Esophagus muscularis mucosa (tissue), 3 donors: Measurements from ENCODE around the gene ZNF83.

Experiments
- CTCF ChIP-seq, 3 experiments: fragments of 200-600 bp in 2 of 3; fragments of 450-650 bp in 1 of 3; sonication (generic) in 2 of 3; IDR thresholded peaks; one replicate each; pipeline ENCODE4 v1.5.1; 2017 to 2019; ENCODE audit warnings: antibody characterized with exemption in 3 of 3, mild to moderate bottlenecking in 2 of 3, moderate library complexity in 1 of 3
- EP300 ChIP-seq: sonication (generic); formaldehyde crosslinking; IDR thresholded peaks from one replicate; pipeline ENCODE4 v1.6.1; 2017; ENCODE audit warnings: antibody characterized with exemption

GRCh38 chr19:52613299-52613906 lies 24.8 kb downstream of the ZNF83 start:
- TF ChIP-seq EP300, result no peak
- TF ChIP-seq CTCF (IDR thresholded peaks at IDR 0.05), result no peak
